IMR-90 (cell line): ENCODE data around the gene SPNS2. TPM values are rescaled to one million over a fixed set of nuclear protein-coding genes. Genes with fewer than 3 reads are reported as not detected.

Experiments
- ATAC-seq: fragments of 200-7000 bp; cut with Tn5 transposase; 2 replicates; pipeline ENCODE4 v1.9.1; 2020; ENCODE audit warnings: low read depth, mild to moderate bottlenecking, moderate library complexity
- BruUV-seq: library from RNA; stranded (reverse); fragments of 400-500 nt; replicated peaks from 2 replicates; lab custom pipeline; 2021; lab: Mats Ljungman, UMichigan
- CTCF ChIA-PET: fragments of 300-600 bp; formaldehyde crosslinking; extraction: SDS; loops from one replicate; lab custom pipeline; 2021; ENCODE audit warnings: antibody characterized with exemption; lab: Yijun Ruan, JAX
- POLR2A ChIA-PET: fragments of 300-600 bp; sonication (Branson Sonifier 250); formaldehyde crosslinking; loops from one replicate; lab custom pipeline; 2022; ENCODE audit warnings: antibody characterized with exemption; ENCODE audit not compliant: unreplicated experiment; lab: Charles Lee
- DNase-seq: peaks from one replicate; pipeline ENCODE4 v3.0.0; 2013
- H2AFZ ChIP-seq: replicated peaks from 2 replicates; pipeline ENCODE3; 2013; ENCODE audit warnings: low read length, mild to moderate bottlenecking; ENCODE audit not compliant: poor library complexity
- H2AK5ac ChIP-seq: 2 replicates; pipeline ENCODE4 v1.6.1; 2013; ENCODE audit warnings: low read depth, low read length, inconsistent platforms
- H2AK9ac ChIP-seq: replicated peaks from 2 replicates; pipeline ENCODE3; 2013; ENCODE audit warnings: mild to moderate bottlenecking, low read depth, low read length, moderate library complexity; ENCODE audit not compliant: poor library complexity
- H2BK120ac ChIP-seq: 2 replicates; pipeline ENCODE4 v1.6.1; 2013; ENCODE audit warnings: low read depth, low read length, inconsistent platforms
- H2BK15ac ChIP-seq: 3 replicates; pipeline ENCODE4 v1.6.1; 2013; ENCODE audit warnings: low read depth, low read length, inconsistent platforms
- H2BK20ac ChIP-seq: 2 replicates; pipeline ENCODE4 v1.6.1; 2013; ENCODE audit warnings: low read depth, mild to moderate bottlenecking, inconsistent platforms, low read length, moderate library complexity
- H2BK5ac ChIP-seq: 2 replicates; pipeline ENCODE4 v1.6.1; 2013; ENCODE audit warnings: mild to moderate bottlenecking, low read depth, low read length, inconsistent platforms; ENCODE audit not compliant: poor library complexity, severe bottlenecking
- H3K14ac ChIP-seq: replicated peaks from 2 replicates; pipeline ENCODE4 v1.6.1; 2013; ENCODE audit warnings: low read depth, low read length, inconsistent platforms
- H3K18ac ChIP-seq: 2 replicates; pipeline ENCODE4 v1.6.1; 2013; ENCODE audit warnings: low read depth, low read length, control low read depth
- H3K23ac ChIP-seq: 2 replicates; pipeline ENCODE4 v1.6.1; 2013; ENCODE audit warnings: low read depth, low read length, inconsistent platforms
- H3K27ac ChIP-seq: 2 replicates; pipeline ENCODE4 v1.5.1; 2013; ENCODE audit warnings: mild to moderate bottlenecking, control low read depth, low read length; ENCODE audit not compliant: insufficient read depth
- H3K27me3 ChIP-seq: 2 replicates; pipeline ENCODE4 v1.6.1; 2013; ENCODE audit warnings: low read length; ENCODE audit not compliant: control insufficient read depth, insufficient read depth
- H3K36me3 ChIP-seq: 2 replicates; pipeline ENCODE4 v1.6.1; 2013; ENCODE audit warnings: low read length, mixed read lengths; ENCODE audit not compliant: control insufficient read depth, insufficient read depth
- H3K4ac ChIP-seq: 2 replicates; pipeline ENCODE4 v1.6.1; 2013; ENCODE audit warnings: low read depth, low read length, inconsistent platforms
- H3K4me1 ChIP-seq: 2 replicates; pipeline ENCODE4 v1.6.1; 2013; ENCODE audit warnings: low read length, mixed read lengths; ENCODE audit not compliant: control insufficient read depth, insufficient read depth
- H3K4me2 ChIP-seq: 2 replicates; pipeline ENCODE4 v1.6.1; 2013; ENCODE audit warnings: low read depth, mild to moderate bottlenecking, control low read depth, low read length, moderate library complexity
- H3K4me3 ChIP-seq: 2 replicates; pipeline ENCODE4 v1.5.1; 2013; ENCODE audit warnings: low read depth, mild to moderate bottlenecking, control low read depth, low read length, moderate library complexity; ENCODE audit not compliant: insufficient read depth
- H3K56ac ChIP-seq: 2 replicates; pipeline ENCODE4 v1.6.1; 2013; ENCODE audit warnings: low read length, inconsistent platforms; ENCODE audit not compliant: insufficient read depth; ENCODE audit errors: extremely low read depth
- H3K79me1 ChIP-seq, 2 experiments: 2 replicates each; pipeline ENCODE4 v1.6.1; 2013; ENCODE audit warnings: low read length in 2 of 2, inconsistent platforms in 1 of 2, low read depth in 1 of 2
- H3K9ac ChIP-seq: 2 replicates; pipeline ENCODE4 v1.6.1; 2013; ENCODE audit warnings: low read depth, low read length, control low read depth
- H3K9me1 ChIP-seq: 2 replicates; pipeline ENCODE4 v1.6.1; 2013; ENCODE audit warnings: low read length, inconsistent platforms; ENCODE audit not compliant: insufficient read depth
- H3K9me3 ChIP-seq: 2 replicates; pipeline ENCODE4 v1.6.1; 2013; ENCODE audit warnings: low read length; ENCODE audit not compliant: control insufficient read depth, insufficient read depth
- H4K20me1 ChIP-seq: 2 replicates; pipeline ENCODE4 v1.6.1; 2013; ENCODE audit warnings: low read length, inconsistent platforms; ENCODE audit not compliant: insufficient read depth
- H4K5ac ChIP-seq: 2 replicates; pipeline ENCODE4 v1.6.1; 2013; ENCODE audit warnings: mild to moderate bottlenecking, low read depth, low read length, control low read depth
- H4K8ac ChIP-seq, 2 experiments: 2 replicates each; pipeline ENCODE4 v1.6.1; 2013; ENCODE audit warnings: low read depth in 2 of 2, low read length in 2 of 2, control low read depth in 1 of 2, inconsistent platforms in 1 of 2
- H4K91ac ChIP-seq: 2 replicates; pipeline ENCODE4 v1.6.1; 2013; ENCODE audit warnings: low read depth, low read length, inconsistent platforms; ENCODE audit not compliant: insufficient read depth
- BHLHE40 ChIP-seq: fragments of 150-350 bp; IDR thresholded peaks from 2 replicates; pipeline ENCODE4 v1.6.1; 2016; ENCODE audit warnings: mild to moderate bottlenecking, low read depth, low read length
- CEBPB ChIP-seq: IDR thresholded peaks from 2 replicates; pipeline ENCODE4 v1.6.1; 2012; ENCODE audit warnings: low read depth, low read length, improper control_type of control experiment
- CHD1 ChIP-seq: IDR thresholded peaks from 2 replicates; pipeline ENCODE4 v1.6.1; 2012; ENCODE audit warnings: low read depth, low read length, improper control_type of control experiment
- FOS ChIP-seq: fragments of 150-350 bp; IDR thresholded peaks from 2 replicates; pipeline ENCODE4 v1.6.1; 2016; ENCODE audit warnings: low read depth, low read length
- NFE2L2 ChIP-seq: fragments of 150-350 bp; IDR thresholded peaks from 2 replicates; pipeline ENCODE4 v1.6.1; 2016; ENCODE audit warnings: low read depth, mild to moderate bottlenecking, low read length
- POLR2A ChIP-seq: IDR thresholded peaks from 2 replicates; pipeline ENCODE4 v1.6.1; 2012; ENCODE audit warnings: mild to moderate bottlenecking, low read depth, low read length
- RAD21 ChIP-seq: IDR thresholded peaks from 2 replicates; pipeline ENCODE4 v1.6.1; 2012; ENCODE audit warnings: low read length, improper control_type of control experiment
- RCOR1 ChIP-seq: IDR thresholded peaks from 2 replicates; pipeline ENCODE4 v1.6.1; 2012; ENCODE audit warnings: mild to moderate bottlenecking, low read length, improper control_type of control experiment; ENCODE audit not compliant: insufficient replicate concordance
- SMC3 ChIP-seq: fragments of 150-350 bp; IDR thresholded peaks from 2 replicates; pipeline ENCODE4 v1.6.1; 2016; ENCODE audit warnings: low read depth, mild to moderate bottlenecking, antibody characterized with exemption, low read length, moderate library complexity
- WGBS, 2 experiments: methylation state at CpG; one replicate each; pipeline versions ENCODE4 v1.1.5 to v1.1.7; 2013; ENCODE audit warnings: missing lambda C conversion rate in 2 of 2; ENCODE audit not compliant: insufficient read length in 1 of 2; ENCODE audit errors: extremely low coverage in 2 of 2; 5-methylcytosine and 5-hydroxymethylcytosine counted together
- dilution Hi-C: fragments of 300-500 bp; cut with HindIII; formaldehyde crosslinking; loops from one replicate; pipeline ENCODE4 v1.14.3; 2018; ENCODE audit warnings: low sequenced_read_pairs; ENCODE audit not compliant: unreplicated experiment
- in situ Hi-C: fragments of 300-500 bp; cut with MboI; formaldehyde crosslinking; loops from 3 replicates; pipeline ENCODE4 v1.14.3; 2019; ENCODE audit warnings: low sequenced_read_pairs, inconsistent platforms, mixed read lengths
- intact Hi-C: fragments of 100-400 bp; cut with micrococcal nuclease; formaldehyde crosslinking; loops from 2 replicates; pipeline ENCODE4 v1.10.0; 2022
- polyA plus RNA-seq, 3 experiments: library from polyadenylated mRNA; depleted of rRNA; stranded (reverse); fragments of >200 nt; gene quantifications; 2 replicates each; pipeline ENCODE4 v1.2.3, GENCODE V29; 2012; ENCODE audit warnings: low replicate concordance in 1 of 3
- total RNA-seq: library from RNA; depleted of rRNA; stranded (reverse); fragments of >200 nt; gene quantifications from 2 replicates; pipeline ENCODE4 v1.2.3, GENCODE V29; 2012

SPNS2 gene
- total and polyA plus RNA-seq, 2 of the 4 experiments (the other 2 are of a cell fraction), result under 0.01 TPM; not detected in 1

GRCh38 chr17:4558347-4558971, 59.8 kb downstream of the SPNS2 start:
- Histone ChIP-seq H3K18ac (no peak overlapping the region), H3K23ac (no peak overlapping the region), H2BK120ac (no peak overlapping the region), H2BK20ac (no peak overlapping the region), H3K9me3 (no peaks in the 10 kb centered on the region), H4K20me1 (no peaks in the 10 kb centered on the region), H2BK5ac (no peak overlapping the region), H2AFZ (no peak overlapping the region), H3K9ac (no peak overlapping the region), H4K8ac (no peak overlapping the region), H3K4ac (no peak overlapping the region), H3K56ac (no peak overlapping the region), H3K79me1 (peaks cover 9 to 17% of the 10 kb centered on the region in 2 experiments), H3K4me2 (no peak overlapping the region), H3K27ac (no peak overlapping the region), H3K4me1 (peaks cover 8% of the 10 kb centered on the region), H3K27me3 (peaks cover 5% of the 10 kb centered on the region; the same call in 1 of the 2 replicates), H2BK15ac (no peak overlapping the region), H3K9me1 (0 out of 2 replicates have a peak, but pooled peaks cover 2% of the 10 kb centered on the region), H2AK5ac (no peak overlapping the region), H2AK9ac (no peak overlapping the region), H4K5ac (no peak overlapping the region), H3K36me3 (no peaks in the 10 kb centered on the region), H3K14ac (no peak overlapping the region), H4K91ac (no peak overlapping the region), H3K4me3 (no peak overlapping the region)
- ChIA-PET CTCF (no interaction called here), POLR2A (no interaction called here)
- in situ Hi-C loops, result loop anchor here (10.0 kb wide), 1 partner anchor 64 kb away; the partner anchor contains the start of gene SPNS2
- BruUV-seq, result no TSS peak
- DNase-seq (no peak), ATAC-seq (no peak)
- intact Hi-C loops, result loop anchor here (5.0 kb wide), 1 partner anchor 136 kb away; no protein-coding TSS in a partner anchor
- no peak for TF ChIP-seq SMC3
- TF ChIP-seq BHLHE40, result no peak
- no peak for TF ChIP-seq POLR2A
- TF ChIP-seq CHD1, result no peak
- no peak for TF ChIP-seq CEBPB
- no peak for TF ChIP-seq FOS
- TF ChIP-seq RCOR1, result no peak
- TF ChIP-seq RAD21, result no peak
- TF ChIP-seq NFE2L2, result no peak
- dilution Hi-C loops, result no loop called here
- 94% methylated on average over 11 of the region's 24 CpGs; no CpG with 5 or more reads in 1 of the 2 experiments for WGBS, 2 experiments
